ENCODE data around the gene SLC12A8.

DNA sequence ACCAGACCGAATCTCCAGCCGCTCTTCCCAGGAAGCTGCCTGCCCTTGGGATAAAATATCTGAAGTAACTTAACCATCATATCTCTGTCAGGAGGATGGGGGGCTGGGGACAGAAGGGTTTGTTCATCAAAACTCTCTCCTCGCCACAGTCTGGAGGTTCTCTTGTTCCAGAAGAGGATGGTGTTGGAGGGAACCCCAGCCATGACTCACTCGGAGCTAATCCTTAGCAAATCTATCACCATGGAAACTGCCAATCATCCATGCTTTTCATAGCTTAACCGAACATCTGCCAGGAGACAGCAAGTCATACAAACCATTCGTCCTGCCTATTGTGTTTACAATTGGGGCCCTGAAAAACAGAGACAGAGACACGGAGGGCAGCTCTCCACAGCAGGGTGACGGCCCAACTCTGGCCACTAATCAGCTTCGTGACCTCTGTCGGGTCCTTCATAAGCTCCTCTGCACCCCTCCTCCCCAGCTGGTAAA, 83.0 kb downstream of the SLC12A8 start:
- TF ChIP-seq, protein P1, sequence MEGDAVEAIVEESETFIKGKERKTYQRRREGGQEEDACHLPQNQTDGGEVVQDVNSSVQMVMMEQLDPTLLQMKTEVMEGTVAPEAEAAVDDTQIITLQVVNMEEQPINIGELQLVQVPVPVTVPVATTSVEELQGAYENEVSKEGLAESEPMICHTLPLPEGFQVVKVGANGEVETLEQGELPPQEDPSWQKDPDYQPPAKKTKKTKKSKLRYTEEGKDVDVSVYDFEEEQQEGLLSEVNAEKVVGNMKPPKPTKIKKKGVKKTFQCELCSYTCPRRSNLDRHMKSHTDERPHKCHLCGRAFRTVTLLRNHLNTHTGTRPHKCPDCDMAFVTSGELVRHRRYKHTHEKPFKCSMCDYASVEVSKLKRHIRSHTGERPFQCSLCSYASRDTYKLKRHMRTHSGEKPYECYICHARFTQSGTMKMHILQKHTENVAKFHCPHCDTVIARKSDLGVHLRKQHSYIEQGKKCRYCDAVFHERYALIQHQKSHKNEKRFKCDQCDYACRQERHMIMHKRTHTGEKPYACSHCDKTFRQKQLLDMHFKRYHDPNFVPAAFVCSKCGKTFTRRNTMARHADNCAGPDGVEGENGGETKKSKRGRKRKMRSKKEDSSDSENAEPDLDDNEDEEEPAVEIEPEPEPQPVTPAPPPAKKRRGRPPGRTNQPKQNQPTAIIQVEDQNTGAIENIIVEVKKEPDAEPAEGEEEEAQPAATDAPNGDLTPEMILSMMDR (conservative IDR thresholded peaks at IDR 0.05; ENCODE audit: low read length), result no peak
- no peak for TF ChIP-seq EZH2phosphoT487 (IDR thresholded peaks at IDR 0.05; ENCODE audit: borderline replicate concordance)

Data from Loucy (cell line).